Measurements from ENCODE around the gene BICC1.
A peak's percentile ranks its signal among the peaks of the same experiment; 100 is the strongest.

- TF ChIP-seq, protein P1, sequence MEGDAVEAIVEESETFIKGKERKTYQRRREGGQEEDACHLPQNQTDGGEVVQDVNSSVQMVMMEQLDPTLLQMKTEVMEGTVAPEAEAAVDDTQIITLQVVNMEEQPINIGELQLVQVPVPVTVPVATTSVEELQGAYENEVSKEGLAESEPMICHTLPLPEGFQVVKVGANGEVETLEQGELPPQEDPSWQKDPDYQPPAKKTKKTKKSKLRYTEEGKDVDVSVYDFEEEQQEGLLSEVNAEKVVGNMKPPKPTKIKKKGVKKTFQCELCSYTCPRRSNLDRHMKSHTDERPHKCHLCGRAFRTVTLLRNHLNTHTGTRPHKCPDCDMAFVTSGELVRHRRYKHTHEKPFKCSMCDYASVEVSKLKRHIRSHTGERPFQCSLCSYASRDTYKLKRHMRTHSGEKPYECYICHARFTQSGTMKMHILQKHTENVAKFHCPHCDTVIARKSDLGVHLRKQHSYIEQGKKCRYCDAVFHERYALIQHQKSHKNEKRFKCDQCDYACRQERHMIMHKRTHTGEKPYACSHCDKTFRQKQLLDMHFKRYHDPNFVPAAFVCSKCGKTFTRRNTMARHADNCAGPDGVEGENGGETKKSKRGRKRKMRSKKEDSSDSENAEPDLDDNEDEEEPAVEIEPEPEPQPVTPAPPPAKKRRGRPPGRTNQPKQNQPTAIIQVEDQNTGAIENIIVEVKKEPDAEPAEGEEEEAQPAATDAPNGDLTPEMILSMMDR (conservative IDR thresholded peaks at IDR 0.05; ENCODE audit: low read depth, low read length), result peak; percentile 88
- TF ChIP-seq EZH2 (IDR thresholded peaks at IDR 0.05; ENCODE audit: low read length, unreplicated experiment), result no peak
These were observed 128.4 kb downstream of the BICC1 start for GRCh38 chr10:58641095-58641531.

Measured in PC-3 (cell line).